ENCODE results near the gene ITIH2.
"Not testable (repeated sequence)": the region's sequence is repeated elsewhere in the genome, so short reads cannot be mapped to it uniquely, and the experiment has no call there.

ITIH2 gene

DNA sequence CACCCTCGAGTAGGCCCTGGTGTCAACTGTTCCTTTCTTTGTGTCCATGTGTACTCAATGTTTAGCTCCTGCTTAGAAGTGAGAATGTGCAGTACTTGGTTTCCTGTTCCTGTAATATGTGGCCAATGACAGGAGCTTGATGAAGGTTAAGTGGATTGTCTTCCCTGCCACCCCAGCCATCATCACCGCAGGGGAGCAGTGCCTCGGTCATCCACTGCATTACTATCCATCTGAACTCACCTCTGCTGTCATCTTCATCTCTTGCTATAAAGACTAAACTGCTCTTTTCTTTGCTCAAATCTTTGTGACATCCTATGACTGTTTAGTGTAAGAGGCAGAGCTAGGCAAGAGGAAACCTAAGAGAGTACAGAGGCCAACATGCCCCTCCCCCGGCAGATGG lies 15.6 kb downstream of the ITIH2 start:
- intact Hi-C loops (cut with DNase I), result no loop called here
- DNase-seq, result no peak

DNA sequence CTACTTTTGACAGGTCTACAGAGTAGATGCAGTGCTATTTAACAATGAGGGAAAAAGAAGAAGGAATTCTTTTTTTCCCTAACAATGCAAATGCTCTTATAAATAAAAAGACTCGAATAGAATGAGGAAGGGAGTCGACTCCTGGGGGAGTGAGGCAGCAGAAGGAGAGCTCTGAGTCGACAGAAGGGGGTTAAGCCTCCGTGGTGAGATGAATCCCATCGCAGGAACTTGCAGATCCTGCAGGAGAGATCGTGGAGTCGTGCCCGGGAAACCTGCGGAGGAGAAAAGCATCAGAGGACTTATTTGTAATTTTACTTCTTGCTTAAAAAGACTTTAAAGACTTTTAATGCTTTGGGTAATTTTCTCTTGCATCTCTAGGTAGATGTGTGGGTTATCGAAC lies 17.4 kb downstream of the ITIH2 start:
- intact Hi-C loops (cut with DNase I), result no loop called here
- no peak for DNase-seq

DNA sequence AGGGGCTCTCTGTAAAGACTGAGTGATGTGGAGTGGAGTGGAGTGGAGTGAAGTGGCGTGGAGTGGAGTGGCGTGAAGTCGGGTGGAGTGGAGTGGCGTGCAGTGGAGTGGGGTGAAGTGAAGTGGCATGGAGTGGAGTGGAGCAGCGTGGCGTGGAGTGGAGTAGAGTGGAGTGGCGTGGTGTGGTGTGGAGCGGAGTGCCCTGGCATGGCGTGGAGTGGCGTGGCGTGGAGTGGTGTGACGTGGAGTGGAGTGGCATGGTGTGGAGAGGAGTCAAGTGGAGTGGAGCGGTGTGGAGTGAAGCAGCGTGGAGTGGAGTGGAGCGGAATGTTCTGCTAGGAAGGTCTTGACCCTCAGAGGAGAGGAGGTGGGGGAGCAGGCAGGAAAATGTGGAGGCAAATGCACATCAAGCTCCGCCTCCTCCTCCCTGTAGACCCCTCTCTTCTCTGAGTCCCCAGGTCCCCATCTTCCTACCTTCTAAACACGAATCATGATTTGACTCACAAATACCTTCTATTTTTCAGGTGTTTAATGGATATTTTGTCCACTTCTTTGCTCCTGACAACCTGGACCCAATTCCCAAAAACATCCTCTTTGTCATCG lies 19.9 kb downstream of the ITIH2 start:
- DNase-seq, result no peak
- intact Hi-C loops (cut with DNase I), result no loop called here

DNA sequence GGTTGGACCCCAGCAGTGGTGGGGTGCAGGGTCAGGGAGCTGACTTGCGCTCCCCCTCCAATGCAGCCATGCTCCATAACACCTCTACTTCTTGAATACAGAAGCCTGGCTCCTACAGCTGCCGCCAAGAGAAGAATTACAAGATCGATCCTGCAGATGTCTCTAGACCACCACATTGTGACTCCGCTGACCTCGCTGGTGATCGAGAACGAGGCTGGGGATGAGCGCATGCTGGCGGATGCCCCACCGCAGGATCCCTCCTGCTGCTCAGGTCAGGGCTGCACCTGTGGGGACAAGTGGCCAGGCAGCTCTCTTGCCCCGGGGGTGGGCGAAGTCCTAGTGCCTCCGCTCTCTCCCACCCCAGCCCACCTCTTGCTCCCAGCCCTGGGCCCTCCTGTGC lies 31.7 kb downstream of the ITIH2 start:
- no peak for DNase-seq
- intact Hi-C loops (cut with DNase I), result no loop called here

DNA sequence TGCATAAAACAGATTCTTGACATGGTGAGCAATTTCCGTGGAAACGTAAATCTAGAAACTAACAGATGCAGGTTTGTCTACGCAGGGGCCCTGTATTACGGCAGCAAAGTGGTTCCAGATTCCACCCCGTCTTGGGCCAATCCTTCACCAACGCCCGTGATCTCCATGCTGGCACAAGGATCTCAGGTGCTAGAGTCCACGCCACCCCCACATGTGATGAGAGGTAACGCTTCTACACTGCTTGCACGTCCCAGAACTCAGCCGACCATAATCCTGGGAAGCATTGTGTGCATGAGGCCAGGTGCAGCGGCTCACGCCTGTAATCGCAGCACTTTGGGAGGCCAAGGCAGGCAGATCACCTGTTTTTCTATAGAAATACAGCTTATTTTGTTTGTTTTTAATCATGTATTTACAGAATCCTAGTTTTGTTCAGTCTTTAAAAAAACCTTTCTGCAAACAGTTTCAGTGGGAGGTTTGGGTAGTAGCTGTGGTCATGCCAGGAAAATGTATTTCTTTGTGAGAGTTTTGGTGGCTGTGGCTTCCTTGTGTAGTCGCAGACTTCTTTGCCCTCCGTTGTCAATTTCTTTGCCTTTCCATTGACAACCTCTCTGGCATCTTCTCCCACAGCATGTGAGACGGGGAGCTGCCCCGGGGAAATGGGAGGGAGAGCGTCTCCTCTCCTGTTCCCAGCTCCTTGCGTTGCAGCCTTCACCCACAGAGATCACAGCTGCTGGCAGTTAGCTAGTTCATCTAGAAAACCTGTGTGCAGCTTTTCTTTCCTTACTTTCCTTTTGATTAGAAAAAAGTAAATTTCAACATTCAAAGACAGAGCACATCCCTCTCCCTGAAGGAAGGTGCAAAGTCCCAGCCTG lies 35.7 kb downstream of the ITIH2 start:
- DNase-seq, result peak in 24 of 42 donors; percentile 4 to 68 (median 25)
- intact Hi-C loops (cut with DNase I), result no loop called here

DNA sequence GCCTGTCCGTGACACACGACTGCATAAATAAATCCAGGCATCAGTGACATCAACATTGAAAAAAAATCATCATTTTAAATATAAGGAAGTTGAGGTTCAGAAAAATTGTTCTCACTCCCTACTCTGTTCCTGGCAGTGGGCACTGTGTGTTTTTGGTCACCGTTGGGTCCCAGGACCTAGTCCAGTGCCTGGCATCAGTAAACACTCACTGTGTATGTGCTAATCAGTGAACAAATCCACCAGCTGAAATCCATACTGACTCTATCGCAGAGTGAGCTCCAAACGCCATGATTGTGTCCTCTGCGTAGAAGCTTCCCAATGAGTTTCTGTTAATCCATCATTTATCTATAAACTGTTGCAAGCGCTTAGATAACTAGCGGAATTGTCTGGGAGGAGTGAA lies 41.2 kb downstream of the ITIH2 start:
- no peak for DNase-seq
- intact Hi-C loops (cut with DNase I), result no loop called here

DNA sequence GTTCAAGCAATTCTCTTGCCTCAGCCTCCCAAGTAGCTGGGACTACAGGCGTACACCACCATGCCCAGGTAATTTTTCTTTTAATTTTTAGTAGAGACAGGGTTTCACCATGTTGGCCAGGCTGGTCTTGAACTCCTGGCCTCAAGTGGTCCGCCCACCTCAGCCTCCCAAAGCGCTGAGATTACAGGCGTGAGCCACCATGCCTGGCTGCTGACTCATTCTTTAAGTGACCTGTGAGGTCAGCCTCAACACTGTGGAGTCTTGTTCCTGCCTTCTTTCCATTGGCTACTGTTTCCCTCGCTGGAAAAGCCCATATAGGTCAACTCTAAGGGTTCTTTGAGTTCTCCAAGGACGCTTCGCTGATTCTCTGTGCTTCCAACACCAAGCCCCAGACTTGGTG lies 45.5 kb downstream of the ITIH2 start:
- DNase-seq; intact Hi-C loops (cut with DNase I): not testable (repeated sequence)

DNA sequence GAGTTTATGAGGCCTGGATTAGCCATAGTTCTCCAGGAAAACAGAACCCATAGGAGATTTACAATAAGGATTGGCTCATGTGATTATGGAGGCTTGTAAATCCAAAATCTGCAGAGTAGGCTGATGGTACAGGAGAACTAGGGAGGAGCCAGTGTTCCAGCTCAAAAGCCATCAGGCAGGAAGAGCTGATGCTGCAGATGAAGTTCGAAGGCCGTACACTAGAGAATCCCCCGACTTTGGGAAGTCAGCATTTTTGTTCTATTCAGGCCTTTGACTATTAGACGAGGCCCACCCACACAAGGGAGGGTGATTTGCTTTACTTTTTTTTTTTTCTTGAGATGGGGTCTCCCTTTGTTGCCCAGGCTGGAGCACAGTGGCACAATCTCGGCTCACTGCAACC lies 47.1 kb downstream of the ITIH2 start:
- intact Hi-C loops (cut with DNase I), result no loop called here
- DNase-seq, result no peak

DNA sequence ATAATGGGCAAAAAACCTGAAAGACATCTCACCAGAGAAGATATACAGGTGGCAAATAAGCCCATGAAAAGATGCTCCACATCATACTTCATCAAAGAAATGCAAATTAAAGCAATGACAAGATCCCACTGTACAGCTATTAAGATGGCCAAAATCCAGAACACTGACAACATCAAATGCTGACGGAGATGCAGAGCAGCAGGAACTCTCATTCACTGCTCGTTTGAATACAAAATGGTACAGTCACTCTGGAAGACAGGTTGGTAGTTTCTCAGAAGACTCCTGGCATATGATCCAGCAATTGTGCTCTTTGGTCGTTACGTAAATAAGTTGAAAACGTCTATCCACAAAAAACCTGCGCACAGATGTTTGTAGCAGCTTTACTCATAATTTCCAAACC lies 49.1 kb downstream of the ITIH2 start:
- intact Hi-C loops (cut with DNase I), result no loop called here
- no peak for DNase-seq

DNA sequence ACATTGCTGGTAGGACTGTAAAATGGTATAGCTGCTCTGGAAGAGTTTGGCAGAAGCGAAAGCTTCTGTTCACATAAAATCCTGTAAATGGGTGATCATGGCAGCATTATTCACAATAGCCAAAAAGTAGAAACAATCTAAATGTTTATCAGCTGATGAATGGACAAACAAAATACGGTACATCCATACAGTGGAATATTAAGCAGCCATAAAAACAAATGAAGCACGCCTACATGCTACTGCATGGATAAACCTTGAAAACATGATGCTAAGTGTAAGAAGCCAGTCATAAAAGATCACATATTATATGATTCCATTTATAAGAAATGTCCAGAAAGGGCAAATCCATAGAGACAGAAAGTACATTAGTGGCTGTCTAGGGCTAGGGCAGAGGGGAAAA lies 52.0 kb downstream of the ITIH2 start:
- intact Hi-C loops (cut with DNase I), result no loop called here

DNA sequence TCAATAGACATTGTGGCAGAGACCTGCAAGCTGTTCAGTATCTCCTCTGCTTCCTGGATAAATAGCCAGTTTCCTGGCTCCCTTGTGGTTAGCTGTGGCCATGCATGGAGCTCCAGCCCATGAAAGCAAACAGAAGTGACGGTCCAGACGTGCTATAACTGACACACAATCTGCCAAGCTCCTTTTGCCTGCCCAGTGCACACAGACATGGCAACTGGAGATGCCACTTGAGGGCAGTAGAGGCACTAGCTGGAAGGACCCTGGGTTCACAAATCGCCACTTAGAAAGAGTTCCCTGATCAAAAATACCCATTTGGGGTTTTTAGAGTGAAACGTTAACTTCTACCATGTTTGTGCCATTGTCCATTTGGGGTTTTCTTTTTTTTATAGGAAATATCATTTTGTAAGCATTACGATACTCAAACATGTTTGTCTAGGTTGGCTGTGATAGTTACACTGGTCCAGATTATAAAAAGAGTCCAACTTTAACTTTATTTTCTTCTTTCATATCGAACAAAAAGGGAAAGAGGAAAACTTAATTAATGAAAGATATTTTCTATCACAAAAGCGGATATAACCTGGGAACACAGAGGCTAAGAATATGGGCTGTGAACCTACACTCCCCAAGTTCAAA lies 53.4 kb downstream of the ITIH2 start:
- DNase-seq, result peak in 13 of 42 donors; percentile 8 to 32 (median 21)
- intact Hi-C loops (cut with DNase I), result no loop called here

More for the DNA sequence above, 52.0 kb downstream of the ITIH2 start:
- no peak for DNase-seq

DNA sequence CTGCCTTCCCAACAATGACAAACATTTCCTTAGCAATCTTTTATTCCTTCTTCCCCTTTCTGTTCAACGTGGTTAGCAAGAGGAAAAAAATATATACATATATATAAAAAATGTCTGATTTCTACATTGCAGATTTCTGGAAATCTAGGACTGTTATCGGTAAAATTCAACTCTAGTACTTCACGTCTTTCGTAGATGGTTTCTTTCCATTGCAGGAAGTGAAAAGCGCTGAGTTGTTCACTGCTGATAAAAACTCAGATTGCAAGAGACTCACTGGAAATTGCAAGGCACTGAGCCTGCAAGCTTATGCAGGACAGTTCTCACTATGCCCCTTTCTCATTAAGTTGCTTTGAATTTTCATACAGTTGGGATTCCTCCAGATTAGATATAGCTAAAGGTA lies 60.8 kb downstream of the ITIH2 start:
- DNase-seq, result no peak
- intact Hi-C loops (cut with DNase I), result no loop called here

DNA sequence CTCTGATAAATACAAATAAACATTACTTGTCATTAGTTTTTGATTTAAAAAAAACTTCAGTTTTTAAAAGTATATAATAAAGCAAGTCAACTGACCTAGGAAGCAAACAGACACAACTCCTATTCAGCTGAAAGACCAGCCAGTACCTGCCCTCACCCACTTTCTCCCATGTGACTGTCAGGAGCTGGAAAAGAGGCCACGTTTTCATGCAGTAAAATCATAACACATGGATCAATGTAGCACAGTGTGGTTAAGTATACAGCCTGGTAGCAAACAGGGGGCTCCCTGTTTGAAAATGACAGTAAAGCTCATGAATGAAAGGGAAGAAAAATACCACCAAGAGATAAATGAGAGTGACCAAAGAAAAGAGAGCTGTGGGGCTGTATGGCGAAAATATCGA lies 63.1 kb downstream of the ITIH2 start:
- no peak for DNase-seq
- intact Hi-C loops (cut with DNase I), result no loop called here

DNA sequence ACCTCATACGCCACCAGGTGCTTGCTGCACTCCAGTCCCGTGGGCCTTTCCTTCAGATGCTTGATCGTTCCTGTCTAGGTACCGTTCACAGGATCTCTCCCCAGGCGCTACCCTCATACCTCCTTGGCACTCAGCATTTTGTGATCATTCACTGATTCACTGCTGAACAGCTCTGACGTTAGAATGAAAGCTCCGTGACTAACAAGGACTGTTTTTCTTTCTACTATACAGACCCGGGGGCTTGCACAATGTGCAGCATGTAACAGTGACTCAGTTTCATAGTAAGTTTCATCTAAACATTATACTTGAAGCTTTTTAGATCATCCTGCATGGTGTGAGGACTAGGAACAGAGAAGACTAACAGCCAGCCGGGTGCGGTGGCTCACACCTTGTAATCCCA lies 64.1 kb downstream of the ITIH2 start:
- intact Hi-C loops (cut with DNase I), result no loop called here
- DNase-seq, result no peak

DNA sequence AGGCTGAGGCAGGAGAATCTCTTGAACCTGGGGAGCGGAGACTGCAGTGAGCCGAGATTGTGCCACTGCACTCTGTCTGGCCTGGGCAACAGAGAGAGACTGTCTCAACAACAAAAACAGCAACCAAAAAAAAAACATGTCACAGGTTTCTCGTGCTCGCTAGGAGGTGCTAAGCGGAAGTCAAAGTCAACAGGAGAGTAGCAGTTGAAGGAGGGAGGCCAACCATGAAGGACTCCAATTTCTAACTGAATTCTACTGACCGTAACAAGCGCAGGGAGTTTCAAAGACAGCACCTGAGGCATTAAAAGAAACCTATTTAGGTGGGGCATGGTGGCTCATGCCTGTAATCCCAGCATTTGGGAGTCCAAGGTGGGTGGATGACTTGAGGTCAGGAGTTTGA lies 65.3 kb downstream of the ITIH2 start:
- intact Hi-C loops (cut with DNase I), result no loop called here
- no peak for DNase-seq

DNA sequence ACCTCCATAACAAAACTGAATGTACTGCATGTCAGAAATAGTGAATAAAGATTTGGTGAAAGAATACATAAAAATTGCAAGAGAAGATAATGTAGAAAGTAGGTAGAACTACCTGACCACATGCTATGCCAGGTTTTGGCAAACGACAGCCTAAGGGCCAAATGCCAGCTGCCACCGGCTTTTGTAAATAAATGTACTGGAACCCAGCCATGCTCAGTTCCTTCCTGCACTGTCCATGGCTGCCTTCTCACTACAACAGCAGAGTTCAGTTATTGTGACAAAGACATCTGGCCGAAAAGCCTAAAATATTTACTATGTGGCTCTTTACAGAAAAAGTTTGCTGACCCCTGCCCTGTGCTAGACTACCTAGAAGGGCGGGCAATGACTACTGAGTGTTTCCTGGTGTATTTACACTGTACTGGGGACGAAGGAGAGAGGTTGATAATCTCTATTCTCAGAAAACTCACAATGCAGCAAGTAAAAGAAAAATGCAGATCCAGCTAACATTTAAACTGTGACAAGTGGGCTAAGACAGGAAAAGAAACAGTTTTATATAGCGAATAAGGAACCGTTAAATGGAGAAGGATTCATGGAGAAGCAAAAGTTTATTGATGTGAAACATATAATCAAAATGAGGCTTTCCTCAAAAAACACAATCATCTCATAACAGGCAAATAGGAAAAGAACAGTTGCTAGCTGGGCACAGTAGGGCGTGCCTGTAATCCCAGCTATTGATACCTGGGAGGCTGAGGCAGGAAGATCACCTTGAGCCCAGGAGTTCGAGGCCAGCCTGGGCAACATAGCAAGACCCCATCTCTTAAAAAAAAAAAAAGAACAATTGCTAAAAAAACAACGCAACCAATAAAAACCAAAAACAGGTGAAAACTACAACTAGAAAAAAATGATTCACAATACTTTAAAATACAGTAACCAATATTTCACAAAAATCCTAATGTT lies 71.0 kb downstream of the ITIH2 start:
- no peak for DNase-seq
- intact Hi-C loops (cut with DNase I), result no loop called here

DNA sequence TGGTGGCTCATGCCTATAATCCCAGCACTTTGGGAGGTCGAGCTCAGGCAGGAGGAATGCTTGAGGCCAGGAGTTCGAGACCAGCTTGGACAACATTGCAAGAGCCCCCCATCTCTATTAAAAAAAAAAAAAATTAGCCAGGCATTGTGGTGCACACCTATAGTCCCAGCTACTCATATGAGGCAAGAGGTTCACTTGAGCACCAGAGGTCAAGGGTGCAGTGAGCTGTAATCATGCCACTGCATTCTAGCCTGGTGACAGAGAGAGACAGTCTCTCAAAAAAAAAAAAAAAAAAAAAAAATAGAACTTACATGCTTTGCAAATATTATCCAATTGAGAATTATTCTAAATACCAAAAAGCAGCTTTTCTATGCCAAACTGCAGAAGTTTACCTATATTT lies 73.7 kb downstream of the ITIH2 start:
- DNase-seq, result no peak
- intact Hi-C loops (cut with DNase I), result no loop called here

DNA sequence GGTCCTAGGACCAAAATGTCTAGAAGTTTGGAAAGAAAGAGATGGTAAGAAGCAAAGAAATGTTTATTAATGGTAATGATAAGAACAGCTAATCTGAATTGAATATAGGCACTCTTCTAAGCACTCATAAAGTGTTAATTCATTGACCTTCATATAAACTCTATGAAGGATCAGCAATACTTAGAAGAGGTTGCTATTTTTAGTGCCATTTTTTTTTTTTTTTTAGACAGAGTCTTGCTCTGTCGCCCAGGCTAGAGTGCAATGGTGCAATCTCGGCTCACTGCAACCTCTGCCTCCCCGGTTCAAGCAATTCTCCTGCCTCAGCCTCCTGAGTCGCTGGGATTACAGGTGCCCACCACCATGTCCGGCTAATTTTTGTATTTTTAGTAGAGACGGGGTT lies 79.1 kb downstream of the ITIH2 start:
- intact Hi-C loops (cut with DNase I); DNase-seq: not testable (repeated sequence)

DNA sequence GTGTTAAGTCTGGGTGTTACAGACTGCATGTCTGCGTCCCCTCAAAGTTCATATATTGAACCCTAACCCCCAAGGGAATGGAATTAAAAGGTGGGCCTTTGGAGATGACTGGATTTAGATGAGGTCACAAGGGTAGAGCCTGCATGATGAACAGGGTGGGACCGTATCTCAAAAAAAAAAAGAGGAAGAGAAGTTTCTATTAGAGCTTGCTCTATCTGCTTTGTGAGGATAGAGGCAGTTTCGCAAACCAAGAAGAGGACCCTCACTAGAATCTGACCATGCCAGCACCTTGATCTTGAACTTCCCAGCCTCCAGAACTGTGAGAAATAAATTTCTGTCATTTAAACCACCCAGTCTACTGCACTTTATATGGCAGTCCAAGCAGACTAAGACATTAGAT lies 83.3 kb downstream of the ITIH2 start:
- intact Hi-C loops (cut with DNase I), result no loop called here
- no peak for DNase-seq

All from head of caudate nucleus (tissue), 42 donors.